Caco-2 (cell line): ENCODE results near the gene MYO10. TPM values are rescaled to one million over a fixed set of nuclear protein-coding genes. Genes with fewer than 3 reads are reported as not detected.

ENCODE experiments used
- BruUV-seq: library from RNA; stranded (reverse); fragments of 400-500 nt; replicated peaks from 2 replicates; lab custom pipeline; 2021; lab: Mats Ljungman, UMichigan
- CTCF ChIA-PET: fragments of 300-600 bp; sonication (Branson Sonifier 250); formaldehyde crosslinking; loops from one replicate; lab custom pipeline; 2022; ENCODE audit warnings: antibody characterized with exemption; lab: Charles Lee
- POLR2A ChIA-PET: fragments of 300-600 bp; sonication (Branson Sonifier 250); formaldehyde crosslinking; loops from one replicate; lab custom pipeline; 2022; ENCODE audit warnings: antibody characterized with exemption; lab: Charles Lee
- DNase-seq, 2 experiments: peaks; one replicate each; pipeline versions ENCODE4 v3.0.0 to v3.0.0-alpha.2; 2020 to 2022
- H3K27me3 ChIP-seq: replicated peaks from 2 replicates; pipeline ENCODE4 v1.6.0; 2011; ENCODE audit warnings: low read length; ENCODE audit not compliant: control insufficient read depth, insufficient read depth
- H3K36me3 ChIP-seq: 2 replicates; pipeline ENCODE4 v1.5.1; 2011; ENCODE audit warnings: low read length; ENCODE audit not compliant: control insufficient read depth, insufficient read depth
- H3K4me1 ChIP-seq: fragments of 250-450 bp; sonication (Bioruptor Pico); 2 replicates; pipeline ENCODE4 v1.5.1; 2020; ENCODE audit warnings: mild to moderate bottlenecking
- H3K4me3 ChIP-seq: 2 replicates; pipeline ENCODE4 v1.5.1; 2011; ENCODE audit warnings: low read depth, mild to moderate bottlenecking, control low read depth, low read length
- H3K9me3 ChIP-seq: fragments of 250-450 bp; sonication (Bioruptor Pico); 2 replicates; pipeline ENCODE4 v1.5.1; 2020; ENCODE audit warnings: mild to moderate bottlenecking, moderate library complexity
- H3K27ac Mint-ChIP-seq: one replicate; pipeline ENCODE4 v1.8.0; 2022; ENCODE audit warnings: mixed read lengths; ENCODE audit not compliant: unreplicated experiment
- H3K27me3 Mint-ChIP-seq: one replicate; pipeline ENCODE4 v1.8.0; 2022; ENCODE audit warnings: mixed read lengths; ENCODE audit not compliant: insufficient read depth, unreplicated experiment
- H3K36me3 Mint-ChIP-seq: one replicate; pipeline ENCODE4 v1.8.0; 2022; ENCODE audit warnings: mild to moderate bottlenecking, mixed read lengths; ENCODE audit not compliant: insufficient read depth, unreplicated experiment
- H3K4me1 Mint-ChIP-seq: one replicate; pipeline ENCODE4 v1.8.0; 2022; ENCODE audit warnings: low read depth, mixed read lengths; ENCODE audit not compliant: unreplicated experiment
- H3K4me3 Mint-ChIP-seq: one replicate; pipeline ENCODE4 v1.8.0; 2022; ENCODE audit warnings: mild to moderate bottlenecking, moderate library complexity, mixed read lengths; ENCODE audit not compliant: unreplicated experiment
- H3K9me3 Mint-ChIP-seq: one replicate; pipeline ENCODE4 v1.8.0; 2022; ENCODE audit warnings: mixed read lengths; ENCODE audit not compliant: unreplicated experiment
- CTCF ChIP-seq, 2 experiments: fragments of 200-600 bp in 1 of 2; IDR thresholded peaks; 1 replicate in 1 of 2; 2 replicates in 1 of 2; pipeline versions ENCODE4 v1.5.1 to v1.8.0; 2011 to 2022; ENCODE audit warnings: antibody characterized with exemption in 1 of 2, control low read depth in 1 of 2, inconsistent platforms in 1 of 2, low read depth in 1 of 2, low read length in 1 of 2, mild to moderate bottlenecking in 1 of 2, moderate library complexity in 1 of 2; ENCODE audit not compliant: insufficient read depth in 1 of 2, severe bottlenecking in 1 of 2, unreplicated experiment in 1 of 2
- intact Hi-C: fragments of 100-400 bp; cut with micrococcal nuclease; formaldehyde crosslinking; loops from one replicate; pipeline ENCODE4 v1.10.0; 2022; ENCODE audit not compliant: unreplicated experiment
- total RNA-seq: library from RNA; stranded (reverse); gene quantifications from 2 replicates; pipeline ENCODE4 v1.2.3, GENCODE V29; 2022

The MYO10 gene
- total RNA-seq, 1 experiment from 2014 or later: 67.6 TPM

GRCh38 chr5:16754601-16755000 lies 181.5 kb downstream of the MYO10 start:
- H3K27ac Mint-ChIP-seq: no peak overlapping the region
- H3K27me3 ChIP-seq: no peaks in the 10 kb centered on the region
- peaks cover 77% of the 10 kb centered on the region for H3K36me3 Mint-ChIP-seq
- H3K4me1 ChIP-seq: peaks cover 46% of the 10 kb centered on the region
- H3K9me3 ChIP-seq: no peaks in the 10 kb centered on the region
- CTCF ChIA-PET: interaction anchor here (1.2 kb wide), 1 partner anchor 436 kb away, joined by 7 read pairs; no protein-coding TSS in a partner anchor
- peaks cover 7% of the 10 kb centered on the region for H3K4me1 Mint-ChIP-seq
- DNase-seq: peak; percentile 65 to 78
- BruUV-seq: no TSS peak
- peaks cover 3% of the 10 kb centered on the region; the same call in 1 of the 2 replicates for H3K36me3 ChIP-seq
- no peak overlapping the region for H3K4me3 Mint-ChIP-seq
- POLR2A ChIA-PET: no interaction called here
- H3K27me3 Mint-ChIP-seq: no peaks in the 10 kb centered on the region
- H3K9me3 Mint-ChIP-seq: no peaks in the 10 kb centered on the region
- intact Hi-C loops: loop anchor here (1.0 to 10.0 kb wide), 5 partner anchors 10 to 128 kb away; no protein-coding TSS in a partner anchor
- TF ChIP-seq CTCF (IDR thresholded peaks at IDR 0.05; ENCODE audit: insufficient read depth in 1 of 2, low read depth in 1 of 2, low read length in 1 of 2, severe bottlenecking in 1 of 2, unreplicated experiment in 1 of 2): no peak
- H3K4me3 ChIP-seq: no peak overlapping the region

- DNase-seq: no peak
- Mint-ChIP-seq H3K4me3 (no peak overlapping the region), H3K36me3 (peaks cover 77% of the 10 kb centered on the region), H3K27me3 (no peaks in the 10 kb centered on the region), H3K27ac (no peak overlapping the region), H3K4me1 (peaks cover 7% of the 10 kb centered on the region), H3K9me3 (no peaks in the 10 kb centered on the region)
- intact Hi-C loops: loop anchor here (1.0 to 10.0 kb wide), 5 partner anchors 10 to 128 kb away; no protein-coding TSS in a partner anchor
- no peaks in the 10 kb centered on the region for H3K9me3 ChIP-seq
- H3K36me3 ChIP-seq: peaks cover 3% of the 10 kb centered on the region; the same call in 1 of the 2 replicates
- no peak for TF ChIP-seq CTCF (IDR thresholded peaks at IDR 0.05; ENCODE audit: insufficient read depth in 1 of 2, low read depth in 1 of 2, low read length in 1 of 2, severe bottlenecking in 1 of 2, unreplicated experiment in 1 of 2)
- POLR2A ChIA-PET: no interaction called here
- no peaks in the 10 kb centered on the region for H3K27me3 ChIP-seq
- BruUV-seq: no TSS peak
- CTCF ChIA-PET: interaction anchor here (1.2 kb wide), 1 partner anchor 436 kb away, joined by 7 read pairs; no protein-coding TSS in a partner anchor
- peaks cover 43% of the 10 kb centered on the region for H3K4me1 ChIP-seq
- H3K4me3 ChIP-seq: no peak overlapping the region
Measured at GRCh38 chr5:16754086-16754485, 182.0 kb downstream of the MYO10 start.

- no peak for TF ChIP-seq CTCF (IDR thresholded peaks at IDR 0.05; ENCODE audit: insufficient read depth in 1 of 2, low read depth in 1 of 2, low read length in 1 of 2, severe bottlenecking in 1 of 2, unreplicated experiment in 1 of 2)
- H3K4me1 Mint-ChIP-seq: no peaks in the 10 kb centered on the region
- Histone ChIP-seq H3K9me3 (no peaks in the 10 kb centered on the region), H3K27me3 (no peaks in the 10 kb centered on the region), H3K4me1 (peaks cover 17% of the 10 kb centered on the region), H3K4me3 (no peak overlapping the region), H3K36me3 (peaks cover 1% of the 10 kb centered on the region; the same call in 1 of the 2 replicates)
- H3K4me3 Mint-ChIP-seq: no peak overlapping the region
- CTCF ChIA-PET: no interaction called here
- DNase-seq: no peak
- intact Hi-C loops: loop anchor here (5.0 to 10.0 kb wide), 2 partner anchors 56 to 132 kb away; no protein-coding TSS in a partner anchor
- no peaks in the 10 kb centered on the region for H3K9me3 Mint-ChIP-seq
- no peaks in the 10 kb centered on the region for H3K27me3 Mint-ChIP-seq
- H3K36me3 Mint-ChIP-seq: peaks cover 69% of the 10 kb centered on the region
- H3K27ac Mint-ChIP-seq: no peak overlapping the region
- BruUV-seq: no TSS peak
- POLR2A ChIA-PET: no interaction called here
Measured at GRCh38 chr5:16750445-16750844, 185.6 kb downstream of the MYO10 start.
